SJCRH30 (cell line): Measurements from ENCODE around the gene PCNX3. TPM values are rescaled to one million over a fixed set of nuclear protein-coding genes. Genes with fewer than 3 reads are reported as not detected.
"Not testable (repeated sequence)": the region's sequence is repeated elsewhere in the genome, so short reads cannot be mapped to it uniquely, and the experiment has no call there.

Experiments
- DNase-seq, 2 experiments: peaks; one replicate each; pipeline ENCODE4 v3.0.0-alpha.2; 2015 to 2020
- H3K27ac ChIP-seq: fragments of 250-450 bp; sonication (Bioruptor Pico); 2 replicates; pipeline ENCODE4 v1.5.1; 2020; ENCODE audit warnings: mild to moderate bottlenecking, moderate library complexity
- H3K27me3 ChIP-seq: fragments of 250-450 bp; sonication (Bioruptor Pico); 2 replicates; pipeline ENCODE4 v1.5.1; 2020; ENCODE audit warnings: mild to moderate bottlenecking, moderate library complexity
- H3K36me3 ChIP-seq: fragments of 250-450 bp; sonication (Bioruptor Pico); 2 replicates; pipeline ENCODE4 v1.5.1; 2020; ENCODE audit warnings: mild to moderate bottlenecking, moderate library complexity
- H3K4me1 ChIP-seq: fragments of 250-450 bp; sonication (Bioruptor Pico); 2 replicates; pipeline ENCODE4 v1.5.1; 2020; ENCODE audit warnings: mild to moderate bottlenecking, moderate library complexity
- H3K4me3 ChIP-seq: fragments of 250-450 bp; sonication (Bioruptor Pico); 2 replicates; pipeline ENCODE4 v1.5.1; 2020; ENCODE audit warnings: mild to moderate bottlenecking, moderate library complexity
- H3K9me3 ChIP-seq: fragments of 250-450 bp; sonication (Bioruptor Pico); replicated peaks from 2 replicates; pipeline ENCODE4 v1.5.1; 2020; ENCODE audit warnings: mild to moderate bottlenecking, moderate library complexity
- total RNA-seq: library from RNA; depleted of rRNA; stranded (reverse); fragments of >200 nt; shearing (Covaris generic); gene quantifications from 2 replicates; pipeline ENCODE4 v1.2.3, GENCODE V29; 2014; rRNA removed

Gene PCNX3
- total RNA-seq, 1 experiment from 2014 or later, result 27.1 TPM

DNA sequence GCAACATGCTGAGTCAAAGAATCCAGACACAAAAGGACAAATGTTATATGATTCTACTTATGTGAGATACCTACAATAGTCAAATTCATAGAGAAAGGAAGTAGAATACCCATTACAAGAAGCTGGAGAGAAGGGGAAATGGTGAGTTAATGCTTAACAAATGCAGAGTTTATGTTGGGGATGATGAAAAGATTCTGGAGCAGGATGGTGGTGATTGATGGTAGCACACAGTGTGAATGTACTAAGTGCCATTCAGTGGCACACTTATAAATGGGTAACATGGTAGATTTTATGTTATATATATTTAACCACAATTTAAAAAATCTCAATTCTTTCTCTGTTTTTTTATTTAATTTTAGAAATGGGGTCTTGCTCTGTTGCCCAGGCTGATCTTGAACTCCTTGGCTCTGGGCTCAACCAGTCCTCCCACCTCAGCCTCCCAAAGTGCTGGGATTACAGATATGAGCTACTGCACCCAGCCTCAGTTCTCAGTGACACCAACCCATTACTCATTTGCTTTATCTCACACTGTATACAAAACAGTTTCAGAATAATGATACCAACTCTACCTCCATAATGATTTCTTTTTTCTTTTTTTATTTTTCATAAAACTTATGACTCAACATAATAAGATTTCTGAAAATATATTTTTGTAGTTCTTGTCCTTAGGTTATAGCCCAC, 56.7 kb downstream of the PCNX3 start:
- no peaks in the 10 kb centered on the region for H3K36me3 ChIP-seq
- peaks cover 3% of the 10 kb centered on the region; the same call in 1 of the 2 replicates for H3K9me3 ChIP-seq
- no peaks in the 10 kb centered on the region for H3K4me1 ChIP-seq
- no peaks in the 10 kb centered on the region for H3K27me3 ChIP-seq
- no peak overlapping the region for H3K4me3 ChIP-seq
- H3K27ac ChIP-seq, result no peak overlapping the region
- no peak for DNase-seq

DNA sequence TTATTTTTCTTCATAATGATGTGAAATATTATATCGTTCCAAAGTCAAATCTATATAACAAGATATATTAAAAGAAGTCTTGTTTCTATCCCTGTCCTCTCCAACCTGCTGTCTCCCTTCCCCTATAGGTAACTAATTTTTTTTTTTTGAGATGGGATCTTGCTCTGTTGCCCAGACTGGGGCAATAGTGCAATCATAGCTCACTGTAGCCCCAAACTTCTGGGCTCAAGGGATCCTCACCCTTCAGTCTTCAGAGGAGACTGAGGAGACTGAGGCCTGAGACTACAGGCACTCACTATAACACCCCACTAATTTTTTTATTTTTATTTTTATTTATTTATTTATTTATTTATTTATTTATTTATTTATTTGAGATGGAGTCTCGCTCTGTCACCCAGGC, 57.4 kb downstream of the PCNX3 start:
- Histone ChIP-seq H3K4me3 (no peak overlapping the region), H3K27ac (no peak overlapping the region), H3K27me3 (no peaks in the 10 kb centered on the region), H3K9me3 (peaks cover 3% of the 10 kb centered on the region; the same call in 1 of the 2 replicates), H3K36me3 (no peaks in the 10 kb centered on the region), H3K4me1 (no peaks in the 10 kb centered on the region)
- DNase-seq, result no peak

DNA sequence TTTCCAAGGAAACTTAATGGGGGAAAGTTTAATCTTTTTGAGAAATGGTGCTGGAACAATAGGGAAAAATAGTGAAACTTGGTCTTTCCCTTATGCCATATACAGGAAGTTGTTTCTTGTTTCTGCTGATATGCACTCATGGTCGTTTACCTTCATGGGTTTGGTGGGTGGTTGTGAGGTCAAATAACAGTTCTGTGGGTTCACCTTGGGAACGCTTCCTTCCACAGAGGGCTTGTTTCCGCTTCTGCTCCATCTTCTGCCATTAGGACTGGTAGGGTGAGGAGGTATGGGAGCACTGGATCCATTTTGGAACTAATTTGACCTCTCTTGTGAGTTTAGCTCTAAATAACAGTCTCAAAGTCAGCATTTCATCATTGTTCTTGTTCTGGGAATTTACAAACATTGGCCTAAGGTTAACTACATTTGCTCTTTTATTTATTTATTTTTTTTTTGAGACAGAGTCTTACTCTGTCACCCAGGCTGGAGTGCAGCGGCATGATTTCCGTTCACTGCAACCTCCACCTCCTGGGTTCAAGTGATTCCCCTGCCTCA, 64.7 kb downstream of the PCNX3 start:
- Histone ChIP-seq H3K4me3 (no peak overlapping the region), H3K27me3 (no peaks in the 10 kb centered on the region), H3K36me3 (no peaks in the 10 kb centered on the region), H3K4me1 (no peaks in the 10 kb centered on the region), H3K27ac (no peak overlapping the region), H3K9me3 (no peaks in the 10 kb centered on the region)
- DNase-seq, result no peak

DNA sequence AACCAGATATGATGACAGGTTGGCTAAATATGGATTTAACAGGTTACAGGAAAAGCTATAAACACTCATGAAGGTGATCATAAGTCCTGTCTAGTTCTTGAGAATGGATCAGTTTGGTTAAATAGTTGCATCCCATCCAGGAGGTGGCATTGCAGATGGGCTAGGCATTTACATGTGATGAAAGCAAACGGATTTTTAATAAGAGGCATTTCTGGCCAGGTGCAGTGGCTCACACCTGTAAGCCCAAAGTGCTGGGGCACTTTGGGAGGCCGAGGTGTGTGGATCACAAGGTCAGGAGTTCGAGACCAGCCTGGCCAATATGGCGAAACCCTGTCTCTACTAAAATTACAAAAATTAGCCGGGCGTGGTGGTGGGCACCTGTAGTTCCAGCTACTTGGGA, 67.9 kb downstream of the PCNX3 start:
- H3K27ac ChIP-seq, H3K27me3 ChIP-seq, DNase-seq, H3K4me1 ChIP-seq, H3K36me3 ChIP-seq, H3K9me3 ChIP-seq, H3K4me3 ChIP-seq: not testable (repeated sequence)

DNA sequence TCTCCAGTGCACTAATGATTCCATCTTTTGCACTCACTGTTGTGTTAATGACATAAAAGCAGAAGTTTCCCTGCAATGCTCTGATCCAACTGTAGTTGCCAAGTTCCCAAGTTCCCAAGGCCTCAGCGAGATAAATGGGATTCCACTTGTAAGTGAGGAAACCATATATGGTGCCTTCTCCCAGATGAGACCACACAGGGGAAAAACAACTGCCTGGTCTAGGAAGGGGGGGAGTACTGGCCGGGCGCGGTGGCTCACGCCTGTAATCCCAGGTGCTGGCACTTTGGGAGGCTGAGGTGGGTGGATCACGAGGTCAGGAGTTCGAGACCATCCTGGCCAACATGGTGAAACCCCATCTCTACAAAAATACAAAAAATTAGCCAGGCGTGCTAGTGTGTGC, 70.4 kb downstream of the PCNX3 start:
- no peak overlapping the region for H3K27ac ChIP-seq
- H3K9me3 ChIP-seq, result no peaks in the 10 kb centered on the region
- no peaks in the 10 kb centered on the region for H3K36me3 ChIP-seq
- no peak for DNase-seq
- H3K4me1 ChIP-seq, result no peaks in the 10 kb centered on the region
- H3K4me3 ChIP-seq, result no peak overlapping the region
- H3K27me3 ChIP-seq, result no peaks in the 10 kb centered on the region

Other genes with a start within 250 kb of the PCNX3 start
- 1.1 and 1.3 TPM in 2 replicates for gene SLC25A45, start 233.1 kb upstream of the PCNX3 start, total RNA-seq
- 21.0 and 22.2 TPM in 2 replicates for gene FRMD8, start 229.1 kb upstream of the PCNX3 start, total RNA-seq
- gene NEAT1, start 193.0 kb upstream of the PCNX3 start, total RNA-seq, result 6.2 and 12.8 TPM in 2 replicates
- gene MALAT1, start 116.7 kb upstream of the PCNX3 start, total RNA-seq, result 496 and 686 TPM in 2 replicates
- gene SCYL1, start 90.7 kb upstream of the PCNX3 start, total RNA-seq, result 39.1 and 41.8 TPM in 2 replicates
- gene LTBP3, start 57.4 kb upstream of the PCNX3 start, total RNA-seq, result 13.2 and 17.2 TPM in 2 replicates
- 30.6 and 32.6 TPM in 2 replicates for gene ZNRD2, start 45.3 kb upstream of the PCNX3 start, total RNA-seq
- 18.3 and 21.5 TPM in 2 replicates for gene FAM89B, start 43.2 kb upstream of the PCNX3 start, total RNA-seq
- 16.8 and 18.5 TPM in 2 replicates for gene EHBP1L1, start 39.7 kb upstream of the PCNX3 start, total RNA-seq
- gene KCNK7, start 20.0 kb upstream of the PCNX3 start, total RNA-seq, result 0.28 TPM in 1 of 2 replicates, not detected in the other
- 20.5 and 24.3 TPM in 2 replicates for gene MAP3K11, start 1.6 kb upstream of the PCNX3 start, total RNA-seq
- 2.8 and 2.9 TPM in 2 replicates for gene SIPA1, start 22.3 kb downstream of the PCNX3 start, total RNA-seq
- gene RELA, start 47.1 kb downstream of the PCNX3 start, total RNA-seq, result 37.3 and 38.3 TPM in 2 replicates
- gene KAT5, start 96.5 kb downstream of the PCNX3 start, total RNA-seq, result 30.7 and 34.0 TPM in 2 replicates
- 49.3 and 50.9 TPM in 2 replicates for gene RNASEH2C, start 105.0 kb downstream of the PCNX3 start, total RNA-seq
- gene AP5B1, start 165.2 kb downstream of the PCNX3 start, total RNA-seq, result 1.8 and 2.0 TPM in 2 replicates
- not detected in 2 replicates for gene OVOL1, start 171.3 kb downstream of the PCNX3 start, total RNA-seq
- gene SNX32, start 218.2 kb downstream of the PCNX3 start, total RNA-seq, result 0.04 TPM in 1 of 2 replicates, not detected in the other
- gene CFL1, start 242.4 kb downstream of the PCNX3 start, total RNA-seq, result 743 and 763 TPM in 2 replicates
- 31.1 and 35.1 TPM in 2 replicates for gene MUS81, start 244.7 kb downstream of the PCNX3 start, total RNA-seq